MCF 10A (cell line): ENCODE results near the gene RTN4RL1. TPM values are rescaled to one million over a fixed set of nuclear protein-coding genes. Genes with fewer than 3 reads are reported as not detected.

Source experiments
- BruUV-seq: library from RNA; stranded (reverse); fragments of 400-500 nt; replicated peaks from 2 replicates; lab custom pipeline; 2021; lab: Mats Ljungman, UMichigan
- CTCF ChIA-PET: fragments of 300-600 bp; sonication (Branson Sonifier 250); formaldehyde crosslinking; extraction: SDS; loops from one replicate; lab custom pipeline; 2021; ENCODE audit warnings: antibody characterized with exemption, inconsistent platforms; lab: Yijun Ruan, JAX
- POLR2A ChIA-PET: fragments of 300-600, 350-650 bp; sonication (Branson Sonifier 250); formaldehyde crosslinking; extraction: SDS; loops from one replicate; lab custom pipeline; 2020; ENCODE audit warnings: antibody characterized with exemption, inconsistent platforms; lab: Yijun Ruan, JAX
- DNase-seq: peaks from one replicate; pipeline ENCODE4 v3.0.0-alpha.2; 2018; ENCODE audit not compliant: unreplicated experiment
- H3K27ac Mint-ChIP-seq: one replicate; pipeline ENCODE4 v1.8.0; 2022; ENCODE audit warnings: mild to moderate bottlenecking, low read depth, mixed read lengths; ENCODE audit not compliant: unreplicated experiment
- H3K27me3 Mint-ChIP-seq: one replicate; pipeline ENCODE4 v1.8.0; 2022; ENCODE audit warnings: mixed read lengths; ENCODE audit not compliant: insufficient read depth, unreplicated experiment
- H3K36me3 Mint-ChIP-seq: one replicate; pipeline ENCODE4 v1.8.0; 2022; ENCODE audit warnings: mild to moderate bottlenecking, moderate library complexity, mixed read lengths; ENCODE audit not compliant: insufficient read depth, unreplicated experiment
- H3K4me1 Mint-ChIP-seq: one replicate; pipeline ENCODE4 v1.8.0; 2022; ENCODE audit warnings: mixed read lengths; ENCODE audit not compliant: insufficient read depth, unreplicated experiment
- H3K4me3 Mint-ChIP-seq: one replicate; pipeline ENCODE4 v1.8.0; 2022; ENCODE audit warnings: mild to moderate bottlenecking, moderate library complexity, mixed read lengths; ENCODE audit not compliant: unreplicated experiment
- H3K9me3 Mint-ChIP-seq: one replicate; pipeline ENCODE4 v1.8.0; 2022; ENCODE audit warnings: mixed read lengths; ENCODE audit not compliant: unreplicated experiment
- intact Hi-C: fragments of 100-400 bp; cut with micrococcal nuclease; formaldehyde crosslinking; loops from 2 replicates; pipeline ENCODE4 v1.14.1; 2022
- total RNA-seq: library from RNA; stranded (reverse); gene quantifications from 2 replicates; pipeline ENCODE4 v1.2.3, GENCODE V29; 2022
- TF ChIP-seq, protein P1 (sequence below): fragments of 200-600 bp; IDR thresholded peaks from one replicate; pipeline ENCODE4 v1.8.0; 2022; ENCODE audit warnings: antibody characterized with exemption, mild to moderate bottlenecking; ENCODE audit not compliant: unreplicated experiment

Gene RTN4RL1
- total RNA-seq, 1 experiment from 2014 or later: 2.9 TPM

DNA sequence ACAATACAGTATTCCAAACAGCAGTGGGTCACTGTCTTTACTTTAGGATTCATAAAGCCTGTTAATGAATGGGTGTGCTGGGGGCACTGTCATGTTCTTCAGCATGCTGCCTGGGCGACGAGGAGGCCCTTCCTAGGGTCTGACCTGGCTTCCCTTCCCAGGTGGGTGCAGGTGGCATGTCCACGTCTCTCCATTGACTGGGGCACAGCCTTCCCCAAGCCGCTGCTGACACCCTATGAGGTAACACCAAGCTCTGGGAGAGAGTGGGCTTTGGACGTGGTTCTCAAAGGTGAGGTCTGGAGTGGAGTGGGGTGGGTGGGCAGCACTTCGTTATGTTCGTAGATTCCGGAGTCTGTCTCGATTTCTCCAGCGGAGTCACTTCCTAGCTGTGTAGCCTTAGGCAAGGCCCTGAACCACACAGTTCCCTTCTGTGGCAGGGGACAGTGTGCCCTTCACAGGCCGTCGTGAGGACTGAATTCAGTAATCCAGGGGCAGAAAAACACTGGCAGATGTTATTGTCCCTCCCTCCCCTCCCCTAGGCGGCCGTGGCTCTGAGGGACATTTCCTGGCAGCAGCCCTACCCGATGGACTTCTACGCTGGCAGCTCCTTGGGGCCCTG, 15.9 kb upstream of the RTN4RL1 start:
- no peaks in the 10 kb centered on the region for H3K27me3 Mint-ChIP-seq
- H3K27ac Mint-ChIP-seq: no peak overlapping the region
- ChIA-PET CTCF (interaction anchor here (0.6 to 2.6 kb wide), 8 partner anchors 16 to 376 kb away, joined by 3 to 17 read pairs (median 3); partner anchors contain the start of gene RTN4RL1), POLR2A (interaction anchor here (0.5 to 2.2 kb wide), 7 partner anchors 9 to 366 kb away, joined by 3 to 10 read pairs (median 6); partner anchors contain the start of genes RTN4RL1 and TSR1)
- H3K4me1 Mint-ChIP-seq: peaks cover 15% of the 10 kb centered on the region
- BruUV-seq: no TSS peak
- peak overlapping the region; percentile 99 for H3K4me3 Mint-ChIP-seq
- H3K9me3 Mint-ChIP-seq: no peaks in the 10 kb centered on the region
- H3K36me3 Mint-ChIP-seq: peaks cover 57% of the 10 kb centered on the region
- intact Hi-C loops: no loop called here
- DNase-seq: no peak
- TF ChIP-seq, protein P1, sequence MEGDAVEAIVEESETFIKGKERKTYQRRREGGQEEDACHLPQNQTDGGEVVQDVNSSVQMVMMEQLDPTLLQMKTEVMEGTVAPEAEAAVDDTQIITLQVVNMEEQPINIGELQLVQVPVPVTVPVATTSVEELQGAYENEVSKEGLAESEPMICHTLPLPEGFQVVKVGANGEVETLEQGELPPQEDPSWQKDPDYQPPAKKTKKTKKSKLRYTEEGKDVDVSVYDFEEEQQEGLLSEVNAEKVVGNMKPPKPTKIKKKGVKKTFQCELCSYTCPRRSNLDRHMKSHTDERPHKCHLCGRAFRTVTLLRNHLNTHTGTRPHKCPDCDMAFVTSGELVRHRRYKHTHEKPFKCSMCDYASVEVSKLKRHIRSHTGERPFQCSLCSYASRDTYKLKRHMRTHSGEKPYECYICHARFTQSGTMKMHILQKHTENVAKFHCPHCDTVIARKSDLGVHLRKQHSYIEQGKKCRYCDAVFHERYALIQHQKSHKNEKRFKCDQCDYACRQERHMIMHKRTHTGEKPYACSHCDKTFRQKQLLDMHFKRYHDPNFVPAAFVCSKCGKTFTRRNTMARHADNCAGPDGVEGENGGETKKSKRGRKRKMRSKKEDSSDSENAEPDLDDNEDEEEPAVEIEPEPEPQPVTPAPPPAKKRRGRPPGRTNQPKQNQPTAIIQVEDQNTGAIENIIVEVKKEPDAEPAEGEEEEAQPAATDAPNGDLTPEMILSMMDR: no peak

DNA sequence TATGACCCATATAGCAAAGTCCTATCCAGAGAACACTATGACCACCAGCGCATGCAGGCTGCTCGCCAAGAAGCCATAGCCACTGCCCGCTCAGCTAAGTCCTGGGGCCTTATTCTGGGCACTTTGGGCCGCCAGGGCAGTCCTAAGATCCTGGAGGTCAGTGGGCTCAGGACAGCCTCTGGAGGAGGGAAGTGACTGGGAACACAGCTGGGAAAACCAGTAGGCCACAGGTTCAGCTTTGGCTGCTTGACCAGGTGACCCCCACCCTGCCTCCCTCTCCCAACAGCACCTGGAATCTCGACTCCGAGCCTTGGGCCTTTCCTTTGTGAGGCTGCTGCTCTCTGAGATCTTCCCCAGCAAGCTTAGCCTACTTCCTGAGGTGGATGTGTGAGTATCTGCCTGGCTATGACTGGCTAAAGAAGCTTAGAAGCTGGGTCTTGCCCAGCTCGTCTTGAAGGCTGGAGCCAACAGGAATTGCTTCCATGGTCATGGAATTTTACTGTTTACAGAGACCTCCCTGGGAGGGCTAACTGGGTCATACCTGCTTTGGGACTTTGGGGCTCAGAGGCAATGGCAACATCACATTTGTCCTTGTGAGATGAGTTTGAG, 15.2 kb upstream of the RTN4RL1 start:
- Mint-ChIP-seq H3K4me3 (no peak overlapping the region), H3K27ac (no peak overlapping the region), H3K36me3 (peaks cover 57% of the 10 kb centered on the region), H3K9me3 (no peaks in the 10 kb centered on the region), H3K27me3 (no peaks in the 10 kb centered on the region), H3K4me1 (peaks cover 15% of the 10 kb centered on the region)
- ChIA-PET POLR2A (interaction anchor here (0.7 to 1.4 kb wide), 3 partner anchors 8 to 70 kb away, joined by 3 to 10 read pairs (median 3); no protein-coding TSS in a partner anchor), CTCF (interaction anchor here (0.6 to 2.6 kb wide), 4 partner anchors 15 to 287 kb away, joined by 3 to 17 read pairs (median 6); partner anchors contain the start of gene RTN4RL1)
- no peak for DNase-seq
- TF ChIP-seq, protein P1: no peak
- no TSS peak for BruUV-seq
- intact Hi-C loops: no loop called here

DNA sequence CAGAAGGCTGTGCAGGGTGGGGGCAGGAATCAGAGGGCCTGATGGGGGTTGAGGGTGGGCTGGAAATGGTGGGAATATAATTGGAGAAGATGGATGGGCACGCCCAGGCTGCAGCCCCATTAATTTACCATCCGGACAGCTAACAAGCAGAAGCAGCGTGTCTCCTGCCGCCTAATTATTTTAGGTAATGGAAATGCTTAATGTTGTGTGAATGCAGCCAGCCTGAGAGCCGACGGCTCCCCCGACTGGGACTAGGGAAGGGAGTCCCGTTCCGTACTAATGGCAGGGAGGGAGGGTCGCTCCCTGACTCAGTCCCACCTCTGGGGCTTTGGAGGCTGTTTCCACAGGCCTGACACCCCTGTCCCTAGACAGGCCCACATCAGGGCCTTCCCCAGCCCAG, 12.0 kb upstream of the RTN4RL1 start:
- no peak for DNase-seq
- H3K4me3 Mint-ChIP-seq: no peak overlapping the region
- no peaks in the 10 kb centered on the region for H3K27me3 Mint-ChIP-seq
- ChIA-PET POLR2A (interaction anchor here (0.5 kb wide), 1 partner anchor 131 kb away, joined by 3 read pairs; no protein-coding TSS in a partner anchor), CTCF (interaction anchor here (1.1 to 1.8 kb wide), 3 partner anchors 10 to 207 kb away, joined by 3 to 7 read pairs (median 4); no protein-coding TSS in a partner anchor)
- intact Hi-C loops: no loop called here
- no peak overlapping the region for H3K27ac Mint-ChIP-seq
- TF ChIP-seq, protein P1: no peak
- no peaks in the 10 kb centered on the region for H3K9me3 Mint-ChIP-seq
- no peaks in the 10 kb centered on the region for H3K4me1 Mint-ChIP-seq
- H3K36me3 Mint-ChIP-seq: peaks cover 35% of the 10 kb centered on the region
- no TSS peak for BruUV-seq
